HEK293T (cell line): ENCODE data around the gene ADH6.

ENCODE experiments used
- ARNT ChIP-seq: fragments of 450-650 bp; IDR thresholded peaks from 2 replicates; pipeline ENCODE4 v1.6.1; 2017; ENCODE audit warnings: mild to moderate bottlenecking
- BHLHE40 ChIP-seq: fragments of 450-650 bp; IDR thresholded peaks from 2 replicates; pipeline ENCODE4 v1.6.1; 2016; ENCODE audit warnings: mild to moderate bottlenecking, moderate library complexity, borderline replicate concordance
- FOXK2 ChIP-seq: fragments of 450-650 bp; IDR thresholded peaks from 2 replicates; pipeline ENCODE4 v1.6.1; 2016; ENCODE audit warnings: mild to moderate bottlenecking
- FOXM1 ChIP-seq: fragments of 450-650 bp; IDR thresholded peaks from 2 replicates; pipeline ENCODE4 v1.6.1; 2017; ENCODE audit warnings: mild to moderate bottlenecking, borderline replicate concordance
- HDGF ChIP-seq: fragments of 450-650 bp; IDR thresholded peaks from 2 replicates; pipeline ENCODE4 v1.6.1; 2017; ENCODE audit warnings: antibody characterized with exemption, borderline replicate concordance
- L3MBTL2 ChIP-seq: fragments of 450-650 bp; conservative IDR thresholded peaks from 2 replicates; pipeline ENCODE4 v1.6.1; 2016; ENCODE audit warnings: mild to moderate bottlenecking
- LEF1 ChIP-seq: fragments of 450-650 bp; IDR thresholded peaks from 2 replicates; pipeline ENCODE4 v1.6.1; 2017; ENCODE audit warnings: mild to moderate bottlenecking, borderline replicate concordance
- NFRKB ChIP-seq: fragments of 450-650 bp; IDR thresholded peaks from 2 replicates; pipeline ENCODE4 v1.6.1; 2016; ENCODE audit warnings: mild to moderate bottlenecking, moderate library complexity
- SP1 ChIP-seq: fragments of 450-650 bp; IDR thresholded peaks from 2 replicates; pipeline ENCODE4 v1.6.1; 2017
- SUZ12 ChIP-seq: fragments of 450-650 bp; IDR thresholded peaks from 2 replicates; pipeline ENCODE4 v1.6.1; 2016; ENCODE audit warnings: mild to moderate bottlenecking
- TARDBP ChIP-seq: fragments of 450-650 bp; IDR thresholded peaks from 2 replicates; pipeline ENCODE4 v1.6.1; 2016
- ZNF384 ChIP-seq: fragments of 450-650 bp; IDR thresholded peaks from 2 replicates; pipeline ENCODE4 v1.6.1; 2016

DNA sequence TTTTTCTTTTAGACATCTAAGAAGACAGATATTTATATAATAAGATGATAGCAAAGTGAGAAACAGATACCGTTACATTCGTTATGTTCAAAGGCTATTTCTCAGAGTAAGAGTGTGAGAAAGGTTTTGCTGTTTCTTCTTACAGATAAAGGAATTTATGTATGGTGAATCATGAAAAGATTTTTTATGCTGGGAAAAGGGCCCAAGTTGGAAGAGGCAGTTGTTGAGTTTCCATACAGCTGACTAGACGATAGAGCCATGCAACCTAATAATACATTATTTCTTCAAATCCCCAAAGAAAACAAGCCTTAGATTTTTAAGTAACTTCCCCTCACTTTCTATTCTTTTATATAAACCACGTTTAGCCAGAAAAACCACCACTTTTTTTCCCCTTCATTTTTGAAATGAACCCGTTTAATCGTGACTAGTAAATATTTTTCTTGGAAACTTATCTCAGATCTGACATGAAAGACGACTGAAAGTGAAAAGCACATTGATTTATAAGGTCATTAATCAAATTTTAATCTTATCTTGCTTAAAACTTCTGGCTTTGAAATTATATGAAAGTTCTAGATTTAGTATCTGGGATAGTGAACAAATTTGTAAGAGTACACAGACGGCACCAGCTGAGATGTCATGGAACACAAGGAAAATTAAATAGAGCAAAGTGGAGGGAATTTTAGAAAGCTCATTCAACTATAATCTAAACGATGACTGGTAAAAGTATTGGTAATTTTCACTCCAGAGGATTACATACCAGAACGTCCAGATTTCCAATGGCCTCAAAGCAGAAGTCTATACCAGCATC lies 10.9 kb downstream of the ADH6 start:
- TF ChIP-seq BHLHE40 (no peak), NFRKB (no peak), HDGF (no peak), SUZ12 (no peak), ZNF384 (no peak), LEF1 (no peak), FOXM1 (no peak), L3MBTL2 (no peak), TARDBP (no peak), SP1 (no peak), FOXK2 (no peak), ARNT (no peak)
